SU-DHL-6 (cell line): ENCODE measurements around the gene RFX1.

Source experiments
- H2AFZ ChIP-seq: fragments of 200-600 bp; sonication (generic); 2 replicates; pipeline ENCODE4 v1.6.1; 2014; ENCODE audit warnings: low read depth, mild to moderate bottlenecking, moderate library complexity, mixed read lengths, antibody characterized with exemption, low read length; ENCODE audit not compliant: severe bottlenecking
- H3F3A ChIP-seq: fragments of 200-600 bp; shearing (Covaris generic); 2 replicates; pipeline ENCODE4 v1.6.0; 2016; ENCODE audit warnings: antibody characterized with exemption, mild to moderate bottlenecking; ENCODE audit not compliant: insufficient read depth
- H3K27ac ChIP-seq: fragments of 200-600 bp; sonication (generic); 2 replicates; pipeline ENCODE4 v1.5.1; 2016; ENCODE audit warnings: low read depth, mild to moderate bottlenecking, low read length, moderate library complexity, mixed read lengths
- H3K27me3 ChIP-seq: fragments of 200-600 bp; sonication (generic), shearing (Covaris generic); 2 replicates; pipeline ENCODE4 v1.6.0; 2014; ENCODE audit warnings: mild to moderate bottlenecking, low read length
- H3K36me3 ChIP-seq: fragments of 200-600 bp; sonication (generic); 2 replicates; pipeline ENCODE4 v1.6.1; 2014; ENCODE audit warnings: mild to moderate bottlenecking, low read length, mixed read lengths
- H3K4me2 ChIP-seq: fragments of 300-600, 200-600 bp; shearing (Covaris generic), sonication (generic); 2 replicates; pipeline ENCODE4 v1.6.0; 2014; ENCODE audit warnings: low read length, low read depth, mild to moderate bottlenecking; ENCODE audit not compliant: poor library complexity, severe bottlenecking
- H3K4me3 ChIP-seq: fragments of 200-600 bp; sonication (generic); 2 replicates; pipeline ENCODE4 v1.5.1; 2014; ENCODE audit warnings: antibody characterized with exemption, low read length, mild to moderate bottlenecking, mixed read lengths; ENCODE audit not compliant: insufficient read depth, poor library complexity, severe bottlenecking
- H3K79me2 ChIP-seq: fragments of 200-600 bp; sonication (generic); 2 replicates; pipeline ENCODE4 v1.6.1; 2014; ENCODE audit warnings: mild to moderate bottlenecking, low read length, moderate library complexity; ENCODE audit not compliant: insufficient read depth
- H3K9ac ChIP-seq: fragments of 200-600 bp; sonication (generic); 2 replicates; pipeline ENCODE4 v1.7.0; 2014; ENCODE audit warnings: mild to moderate bottlenecking, low read length
- H3K9me2 ChIP-seq: fragments of 200-600 bp; sonication (generic); replicated peaks from 2 replicates; pipeline ENCODE4 v1.6.1; 2014; ENCODE audit warnings: low read length; ENCODE audit not compliant: insufficient read depth
- H3K9me3 ChIP-seq: fragments of 200-600 bp; sonication (generic); 2 replicates; pipeline ENCODE4 v1.6.1; 2014; ENCODE audit warnings: low read length, mixed read lengths; ENCODE audit not compliant: insufficient read depth
- H4K20me1 ChIP-seq: fragments of 200-600 bp; sonication (generic); 2 replicates; pipeline ENCODE4 v1.6.1; 2014; ENCODE audit warnings: low read depth, mild to moderate bottlenecking, antibody characterized with exemption, low read length, moderate library complexity, mixed read lengths
- EZH2phosphoT487 ChIP-seq: fragments of 200-600 bp; sonication (generic), shearing (Covaris generic); conservative IDR thresholded peaks from 2 replicates; pipeline ENCODE4 v1.6.1; 2018; ENCODE audit warnings: mild to moderate bottlenecking, antibody characterized with exemption, low read length, moderate library complexity, mixed read lengths
- TF ChIP-seq, protein P1 (sequence below): fragments of 200-600 bp; sonication (generic); IDR thresholded peaks from one replicate; pipeline ENCODE4 v1.5.1; 2017; ENCODE audit warnings: antibody characterized with exemption, mild to moderate bottlenecking, low read length, moderate library complexity; ENCODE audit not compliant: insufficient read depth, poor library complexity, severe bottlenecking

The RFX1 gene

GRCh38 chr19:14006085-14006765 lies at the start of gene RFX1:
Gene RFX1 (minus strand): TSS chr19:14006320. CDS start chr19:13993843, 12,477 bp downstream.
- Histone ChIP-seq H3K4me3 (peak within 1 kb of the TSS; percentile 64), H3K79me2 (peaks cover 4% of the 10 kb centered on the region; the same call in 1 of the 2 replicates), H3K27me3 (no peaks in the 10 kb centered on the region), H3F3A (peaks cover 23% of the 10 kb centered on the region), H3K36me3 (no peaks in the 10 kb centered on the region), H3K27ac (peak within 1 kb of the TSS; percentile 75), H3K9me3 (no peaks in the 10 kb centered on the region), H2AFZ (peak within 1 kb of the TSS; percentile 96), H3K4me2 (peak within 1 kb of the TSS; percentile 96), H4K20me1 (no peaks in the 10 kb centered on the region), H3K9me2 (no peaks in the 10 kb centered on the region), H3K9ac (peak within 1 kb of the TSS; percentile 83)
- no peak for TF ChIP-seq EZH2phosphoT487
- TF ChIP-seq, protein P1, sequence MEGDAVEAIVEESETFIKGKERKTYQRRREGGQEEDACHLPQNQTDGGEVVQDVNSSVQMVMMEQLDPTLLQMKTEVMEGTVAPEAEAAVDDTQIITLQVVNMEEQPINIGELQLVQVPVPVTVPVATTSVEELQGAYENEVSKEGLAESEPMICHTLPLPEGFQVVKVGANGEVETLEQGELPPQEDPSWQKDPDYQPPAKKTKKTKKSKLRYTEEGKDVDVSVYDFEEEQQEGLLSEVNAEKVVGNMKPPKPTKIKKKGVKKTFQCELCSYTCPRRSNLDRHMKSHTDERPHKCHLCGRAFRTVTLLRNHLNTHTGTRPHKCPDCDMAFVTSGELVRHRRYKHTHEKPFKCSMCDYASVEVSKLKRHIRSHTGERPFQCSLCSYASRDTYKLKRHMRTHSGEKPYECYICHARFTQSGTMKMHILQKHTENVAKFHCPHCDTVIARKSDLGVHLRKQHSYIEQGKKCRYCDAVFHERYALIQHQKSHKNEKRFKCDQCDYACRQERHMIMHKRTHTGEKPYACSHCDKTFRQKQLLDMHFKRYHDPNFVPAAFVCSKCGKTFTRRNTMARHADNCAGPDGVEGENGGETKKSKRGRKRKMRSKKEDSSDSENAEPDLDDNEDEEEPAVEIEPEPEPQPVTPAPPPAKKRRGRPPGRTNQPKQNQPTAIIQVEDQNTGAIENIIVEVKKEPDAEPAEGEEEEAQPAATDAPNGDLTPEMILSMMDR: no peak

GRCh38 chr19:14055396-14055795 lies 49.3 kb upstream of the RFX1 start:
- no peaks in the 10 kb centered on the region for H3F3A ChIP-seq
- no peak overlapping the region for H3K4me2 ChIP-seq
- H3K4me3 ChIP-seq: no peak overlapping the region
- no peaks in the 10 kb centered on the region for H3K27me3 ChIP-seq
- no peaks in the 10 kb centered on the region for H3K9me2 ChIP-seq
- no peak for TF ChIP-seq EZH2phosphoT487
- TF ChIP-seq, protein P1: no peak
- no peaks in the 10 kb centered on the region for H4K20me1 ChIP-seq
- no peak overlapping the region for H3K27ac ChIP-seq
- H3K9ac ChIP-seq: no peak overlapping the region
- no peak overlapping the region for H2AFZ ChIP-seq
- no peaks in the 10 kb centered on the region for H3K9me3 ChIP-seq
- no peaks in the 10 kb centered on the region for H3K36me3 ChIP-seq
- no peaks in the 10 kb centered on the region for H3K79me2 ChIP-seq

DNA sequence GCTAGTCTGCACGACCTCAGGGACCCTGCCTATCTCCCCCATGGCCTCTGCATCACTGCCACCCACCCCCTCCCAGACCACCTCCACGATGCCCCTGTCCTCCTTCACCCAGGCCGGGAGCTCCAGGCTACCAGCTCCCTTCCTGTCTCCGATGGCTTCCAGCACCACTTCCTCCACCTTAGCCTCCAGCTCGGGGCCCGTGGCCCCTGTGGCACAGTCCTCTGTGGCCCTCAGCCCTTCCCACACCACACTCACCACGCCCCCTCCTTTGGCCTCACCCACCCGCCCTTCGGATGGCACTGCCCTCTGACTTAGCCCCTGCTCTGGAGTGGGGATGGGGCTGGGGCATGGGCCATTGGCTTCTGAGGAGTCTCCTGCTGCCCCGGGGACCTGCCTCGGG lies 48.6 kb upstream of the RFX1 start:
- no peak overlapping the region for H2AFZ ChIP-seq

More for the DNA sequence above, 48.6 kb upstream of the RFX1 start:
- no peaks in the 10 kb centered on the region for H3K79me2 ChIP-seq
- no peak overlapping the region for H3K27ac ChIP-seq
- H3K9me2 ChIP-seq: no peaks in the 10 kb centered on the region
- no peak overlapping the region for H3K4me2 ChIP-seq
- no peaks in the 10 kb centered on the region for H3F3A ChIP-seq
- H3K4me3 ChIP-seq: no peak overlapping the region
- no peaks in the 10 kb centered on the region for H3K9me3 ChIP-seq
- H3K36me3 ChIP-seq: no peaks in the 10 kb centered on the region
- no peaks in the 10 kb centered on the region for H3K27me3 ChIP-seq
- H4K20me1 ChIP-seq: no peaks in the 10 kb centered on the region
- H3K9ac ChIP-seq: no peak overlapping the region
- TF ChIP-seq EZH2phosphoT487: no peak
- TF ChIP-seq, protein P1: no peak
